ENCODE data around the gene JAG2.

The JAG2 gene

GRCh38 chr14:105141486-105142281, 26.9 kb downstream of the JAG2 start:
- in situ Hi-C loops (cut with HindIII; ENCODE audit: low sequenced_read_pairs), result no loop called here

- in situ Hi-C loops (cut with HindIII; ENCODE audit: low sequenced_read_pairs), result no loop called here
Measured at GRCh38 chr14:105141026-105141425, 27.6 kb downstream of the JAG2 start.

GRCh38 chr14:105140581-105140980, 28.0 kb downstream of the JAG2 start:
- in situ Hi-C loops (cut with HindIII; ENCODE audit: low sequenced_read_pairs), result no loop called here

GRCh38 chr14:105139831-105140239, 28.7 kb downstream of the JAG2 start:
- in situ Hi-C loops (cut with HindIII; ENCODE audit: low sequenced_read_pairs), result no loop called here

GRCh38 chr14:105139212-105139825, 29.3 kb downstream of the JAG2 start:
- in situ Hi-C loops (cut with HindIII; ENCODE audit: low sequenced_read_pairs), result no loop called here

- in situ Hi-C loops (cut with HindIII; ENCODE audit: low sequenced_read_pairs), result no loop called here
Measured at GRCh38 chr14:105138551-105139111, 29.9 kb downstream of the JAG2 start.

- in situ Hi-C loops (cut with HindIII; ENCODE audit: low sequenced_read_pairs), result no loop called here
Measured at GRCh38 chr14:105138021-105138541, 30.5 kb downstream of the JAG2 start.

GRCh38 chr14:105137481-105138020, 31.0 kb downstream of the JAG2 start:
- in situ Hi-C loops (cut with HindIII; ENCODE audit: low sequenced_read_pairs), result no loop called here

GRCh38 chr14:105136401-105137322, 31.9 kb downstream of the JAG2 start:
- in situ Hi-C loops (cut with HindIII; ENCODE audit: low sequenced_read_pairs), result no loop called here

GRCh38 chr14:105135700-105136395, 32.7 kb downstream of the JAG2 start:
- in situ Hi-C loops (cut with HindIII; ENCODE audit: low sequenced_read_pairs), result no loop called here

- in situ Hi-C loops (cut with HindIII; ENCODE audit: low sequenced_read_pairs), result no loop called here
Measured at GRCh38 chr14:105132921-105133654, 35.5 kb downstream of the JAG2 start.

GRCh38 chr14:105131241-105131640, 37.3 kb downstream of the JAG2 start:
- in situ Hi-C loops (cut with HindIII; ENCODE audit: low sequenced_read_pairs), result no loop called here

GRCh38 chr14:105128059-105128458, 40.5 kb downstream of the JAG2 start:
- in situ Hi-C loops (cut with HindIII; ENCODE audit: low sequenced_read_pairs), result no loop called here

- in situ Hi-C loops (cut with HindIII; ENCODE audit: low sequenced_read_pairs), result no loop called here
Measured at GRCh38 chr14:105126981-105127329, 41.6 kb downstream of the JAG2 start.

GRCh38 chr14:105126126-105126980, 42.2 kb downstream of the JAG2 start:
- in situ Hi-C loops (cut with HindIII; ENCODE audit: low sequenced_read_pairs), result no loop called here

- in situ Hi-C loops (cut with HindIII; ENCODE audit: low sequenced_read_pairs), result no loop called here
Measured at GRCh38 chr14:105124823-105125222, 43.8 kb downstream of the JAG2 start.

- in situ Hi-C loops (cut with HindIII; ENCODE audit: low sequenced_read_pairs), result no loop called here
Measured at GRCh38 chr14:105123981-105124765, 44.4 kb downstream of the JAG2 start.
